IMR-90 (cell line): ENCODE results near the gene NPEPL1. TPM values are rescaled to one million over a fixed set of nuclear protein-coding genes. Genes with fewer than 3 reads are reported as not detected.

Experiments
- ATAC-seq: fragments of 200-7000 bp; cut with Tn5 transposase; 2 replicates; pipeline ENCODE4 v1.9.1; 2020; ENCODE audit warnings: low read depth, mild to moderate bottlenecking, moderate library complexity
- BruUV-seq: library from RNA; stranded (reverse); fragments of 400-500 nt; replicated peaks from 2 replicates; lab custom pipeline; 2021; lab: Mats Ljungman, UMichigan
- CTCF ChIA-PET: fragments of 300-600 bp; formaldehyde crosslinking; extraction: SDS; loops from one replicate; lab custom pipeline; 2021; ENCODE audit warnings: antibody characterized with exemption; lab: Yijun Ruan, JAX
- POLR2A ChIA-PET: fragments of 300-600 bp; sonication (Branson Sonifier 250); formaldehyde crosslinking; loops from one replicate; lab custom pipeline; 2022; ENCODE audit warnings: antibody characterized with exemption; ENCODE audit not compliant: unreplicated experiment; lab: Charles Lee
- DNase-seq: peaks from one replicate; pipeline ENCODE4 v3.0.0; 2013
- H2AFZ ChIP-seq: replicated peaks from 2 replicates; pipeline ENCODE3; 2013; ENCODE audit warnings: low read length, mild to moderate bottlenecking; ENCODE audit not compliant: poor library complexity
- H2AK5ac ChIP-seq: 2 replicates; pipeline ENCODE4 v1.6.1; 2013; ENCODE audit warnings: low read depth, low read length, inconsistent platforms
- H2AK9ac ChIP-seq: replicated peaks from 2 replicates; pipeline ENCODE3; 2013; ENCODE audit warnings: mild to moderate bottlenecking, low read depth, low read length, moderate library complexity; ENCODE audit not compliant: poor library complexity
- H2BK120ac ChIP-seq: 2 replicates; pipeline ENCODE4 v1.6.1; 2013; ENCODE audit warnings: low read depth, low read length, inconsistent platforms
- H2BK15ac ChIP-seq: 3 replicates; pipeline ENCODE4 v1.6.1; 2013; ENCODE audit warnings: low read depth, low read length, inconsistent platforms
- H2BK20ac ChIP-seq: 2 replicates; pipeline ENCODE4 v1.6.1; 2013; ENCODE audit warnings: low read depth, mild to moderate bottlenecking, inconsistent platforms, low read length, moderate library complexity
- H2BK5ac ChIP-seq: 2 replicates; pipeline ENCODE4 v1.6.1; 2013; ENCODE audit warnings: mild to moderate bottlenecking, low read depth, low read length, inconsistent platforms; ENCODE audit not compliant: poor library complexity, severe bottlenecking
- H3K14ac ChIP-seq: replicated peaks from 2 replicates; pipeline ENCODE4 v1.6.1; 2013; ENCODE audit warnings: low read depth, low read length, inconsistent platforms
- H3K18ac ChIP-seq: 2 replicates; pipeline ENCODE4 v1.6.1; 2013; ENCODE audit warnings: low read depth, low read length, control low read depth
- H3K23ac ChIP-seq: 2 replicates; pipeline ENCODE4 v1.6.1; 2013; ENCODE audit warnings: low read depth, low read length, inconsistent platforms
- H3K27ac ChIP-seq: 2 replicates; pipeline ENCODE4 v1.5.1; 2013; ENCODE audit warnings: mild to moderate bottlenecking, control low read depth, low read length; ENCODE audit not compliant: insufficient read depth
- H3K27me3 ChIP-seq: 2 replicates; pipeline ENCODE4 v1.6.1; 2013; ENCODE audit warnings: low read length; ENCODE audit not compliant: control insufficient read depth, insufficient read depth
- H3K36me3 ChIP-seq: 2 replicates; pipeline ENCODE4 v1.6.1; 2013; ENCODE audit warnings: low read length, mixed read lengths; ENCODE audit not compliant: control insufficient read depth, insufficient read depth
- H3K4ac ChIP-seq: 2 replicates; pipeline ENCODE4 v1.6.1; 2013; ENCODE audit warnings: low read depth, low read length, inconsistent platforms
- H3K4me1 ChIP-seq: 2 replicates; pipeline ENCODE4 v1.6.1; 2013; ENCODE audit warnings: low read length, mixed read lengths; ENCODE audit not compliant: control insufficient read depth, insufficient read depth
- H3K4me2 ChIP-seq: 2 replicates; pipeline ENCODE4 v1.6.1; 2013; ENCODE audit warnings: low read depth, mild to moderate bottlenecking, control low read depth, low read length, moderate library complexity
- H3K4me3 ChIP-seq: 2 replicates; pipeline ENCODE4 v1.5.1; 2013; ENCODE audit warnings: low read depth, mild to moderate bottlenecking, control low read depth, low read length, moderate library complexity; ENCODE audit not compliant: insufficient read depth
- H3K56ac ChIP-seq: 2 replicates; pipeline ENCODE4 v1.6.1; 2013; ENCODE audit warnings: low read length, inconsistent platforms; ENCODE audit not compliant: insufficient read depth; ENCODE audit errors: extremely low read depth
- H3K79me1 ChIP-seq, 2 experiments: 2 replicates each; pipeline ENCODE4 v1.6.1; 2013; ENCODE audit warnings: low read length in 2 of 2, inconsistent platforms in 1 of 2, low read depth in 1 of 2
- H3K9ac ChIP-seq: 2 replicates; pipeline ENCODE4 v1.6.1; 2013; ENCODE audit warnings: low read depth, low read length, control low read depth
- H3K9me1 ChIP-seq: 2 replicates; pipeline ENCODE4 v1.6.1; 2013; ENCODE audit warnings: low read length, inconsistent platforms; ENCODE audit not compliant: insufficient read depth
- H3K9me3 ChIP-seq: 2 replicates; pipeline ENCODE4 v1.6.1; 2013; ENCODE audit warnings: low read length; ENCODE audit not compliant: control insufficient read depth, insufficient read depth
- H4K20me1 ChIP-seq: 2 replicates; pipeline ENCODE4 v1.6.1; 2013; ENCODE audit warnings: low read length, inconsistent platforms; ENCODE audit not compliant: insufficient read depth
- H4K5ac ChIP-seq: 2 replicates; pipeline ENCODE4 v1.6.1; 2013; ENCODE audit warnings: mild to moderate bottlenecking, low read depth, low read length, control low read depth
- H4K8ac ChIP-seq, 2 experiments: 2 replicates each; pipeline ENCODE4 v1.6.1; 2013; ENCODE audit warnings: low read depth in 2 of 2, low read length in 2 of 2, control low read depth in 1 of 2, inconsistent platforms in 1 of 2
- H4K91ac ChIP-seq: 2 replicates; pipeline ENCODE4 v1.6.1; 2013; ENCODE audit warnings: low read depth, low read length, inconsistent platforms; ENCODE audit not compliant: insufficient read depth
- MAFK ChIP-seq: IDR thresholded peaks from 2 replicates; pipeline ENCODE4 v1.6.1; 2012; ENCODE audit warnings: low read depth, low read length, improper control_type of control experiment
- MAZ ChIP-seq: IDR thresholded peaks from 2 replicates; pipeline ENCODE4 v1.6.1; 2012; ENCODE audit warnings: low read depth, mild to moderate bottlenecking, low read length, improper control_type of control experiment, moderate library complexity, borderline replicate concordance
- RCOR1 ChIP-seq: IDR thresholded peaks from 2 replicates; pipeline ENCODE4 v1.6.1; 2012; ENCODE audit warnings: mild to moderate bottlenecking, low read length, improper control_type of control experiment; ENCODE audit not compliant: insufficient replicate concordance
- RFX5 ChIP-seq: IDR thresholded peaks from 2 replicates; pipeline ENCODE4 v1.8.0; 2012; ENCODE audit warnings: low read depth, mild to moderate bottlenecking, low read length, moderate library complexity
- WGBS, 2 experiments: methylation state at CpG; one replicate each; pipeline versions ENCODE4 v1.1.5 to v1.1.7; 2013; ENCODE audit warnings: missing lambda C conversion rate in 2 of 2; ENCODE audit not compliant: insufficient read length in 1 of 2; ENCODE audit errors: extremely low coverage in 2 of 2; 5-methylcytosine and 5-hydroxymethylcytosine counted together
- dilution Hi-C: fragments of 300-500 bp; cut with HindIII; formaldehyde crosslinking; loops from one replicate; pipeline ENCODE4 v1.14.3; 2018; ENCODE audit warnings: low sequenced_read_pairs; ENCODE audit not compliant: unreplicated experiment
- in situ Hi-C: fragments of 300-500 bp; cut with MboI; formaldehyde crosslinking; loops from 3 replicates; pipeline ENCODE4 v1.14.3; 2019; ENCODE audit warnings: low sequenced_read_pairs, inconsistent platforms, mixed read lengths
- intact Hi-C: fragments of 100-400 bp; cut with micrococcal nuclease; formaldehyde crosslinking; loops from 2 replicates; pipeline ENCODE4 v1.10.0; 2022
- polyA plus RNA-seq, 3 experiments: library from polyadenylated mRNA; depleted of rRNA; stranded (reverse); fragments of >200 nt; gene quantifications; 2 replicates each; pipeline ENCODE4 v1.2.3, GENCODE V29; 2012; ENCODE audit warnings: low replicate concordance in 1 of 3
- total RNA-seq: library from RNA; depleted of rRNA; stranded (reverse); fragments of >200 nt; gene quantifications from 2 replicates; pipeline ENCODE4 v1.2.3, GENCODE V29; 2012
- TF ChIP-seq, protein P1 (sequence below): conservative IDR thresholded peaks from 2 replicates; pipeline ENCODE4 v1.5.1; 2012; ENCODE audit warnings: mild to moderate bottlenecking, low read depth, low read length, improper control_type of control experiment

NPEPL1 gene
- total and polyA plus RNA-seq, 2 of the 4 experiments (the other 2 are of a cell fraction): 6.3 to 10.4 TPM

DNA sequence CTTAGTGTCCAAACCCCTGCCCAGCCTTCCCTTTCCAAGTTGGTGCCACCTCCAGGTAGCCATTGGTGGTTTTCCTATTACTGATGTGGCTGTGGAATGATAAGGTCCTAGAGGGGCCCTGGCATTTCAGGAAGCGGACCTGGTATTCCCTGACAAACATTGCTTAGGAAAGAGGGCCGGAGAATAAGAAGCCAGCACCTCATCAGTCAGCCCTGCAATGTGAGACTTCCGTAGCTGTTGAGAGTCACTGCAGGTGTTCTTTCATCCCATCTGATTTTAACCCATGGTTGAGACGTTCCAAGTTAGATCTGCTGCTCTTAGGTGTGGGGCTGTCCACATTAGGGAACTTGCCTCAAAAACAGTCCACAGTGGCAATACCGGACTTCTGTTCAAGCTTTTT is 14.8 kb upstream of the NPEPL1 start:
- Histone ChIP-seq H3K14ac (no peak overlapping the region), H2AK5ac (no peak overlapping the region), H4K5ac (no peak overlapping the region), H3K56ac (no peak overlapping the region), H3K23ac (no peak overlapping the region), H3K4me2 (no peak overlapping the region), H3K36me3 (peaks cover 46% of the 10 kb centered on the region), H3K18ac (no peak overlapping the region), H2AK9ac (no peak overlapping the region), H3K9ac (no peak overlapping the region), H2AFZ (no peak overlapping the region), H3K4me3 (no peak overlapping the region), H3K27ac (no peak overlapping the region), H2BK5ac (no peak overlapping the region), H3K4ac (no peak overlapping the region), H3K9me1 (peaks cover 14% of the 10 kb centered on the region), H3K9me3 (no peaks in the 10 kb centered on the region), H2BK20ac (no peak overlapping the region), H4K8ac (no peak overlapping the region), H3K4me1 (peaks cover 2% of the 10 kb centered on the region; the same call in 1 of the 2 replicates), H3K79me1 (peaks cover 12 to 36% of the 10 kb centered on the region in 2 experiments; a peak in 3 of 4 replicates), H4K91ac (no peak overlapping the region), H4K20me1 (no peaks in the 10 kb centered on the region; the same call in 1 of the 2 replicates), H3K27me3 (no peaks in the 10 kb centered on the region), H2BK120ac (no peak overlapping the region), H2BK15ac (no peak overlapping the region)
- BruUV-seq: no TSS peak
- ChIA-PET POLR2A (no interaction called here), CTCF (interaction anchor here (0.5 kb wide), 1 partner anchor 60 kb away, joined by 3 read pairs; no protein-coding TSS in a partner anchor)
- intact Hi-C loops: no loop called here
- ATAC-seq: no peak
- no peak for TF ChIP-seq RCOR1
- TF ChIP-seq RFX5: no peak
- no peak for TF ChIP-seq MAZ
- TF ChIP-seq MAFK: no peak
- TF ChIP-seq, protein P1, sequence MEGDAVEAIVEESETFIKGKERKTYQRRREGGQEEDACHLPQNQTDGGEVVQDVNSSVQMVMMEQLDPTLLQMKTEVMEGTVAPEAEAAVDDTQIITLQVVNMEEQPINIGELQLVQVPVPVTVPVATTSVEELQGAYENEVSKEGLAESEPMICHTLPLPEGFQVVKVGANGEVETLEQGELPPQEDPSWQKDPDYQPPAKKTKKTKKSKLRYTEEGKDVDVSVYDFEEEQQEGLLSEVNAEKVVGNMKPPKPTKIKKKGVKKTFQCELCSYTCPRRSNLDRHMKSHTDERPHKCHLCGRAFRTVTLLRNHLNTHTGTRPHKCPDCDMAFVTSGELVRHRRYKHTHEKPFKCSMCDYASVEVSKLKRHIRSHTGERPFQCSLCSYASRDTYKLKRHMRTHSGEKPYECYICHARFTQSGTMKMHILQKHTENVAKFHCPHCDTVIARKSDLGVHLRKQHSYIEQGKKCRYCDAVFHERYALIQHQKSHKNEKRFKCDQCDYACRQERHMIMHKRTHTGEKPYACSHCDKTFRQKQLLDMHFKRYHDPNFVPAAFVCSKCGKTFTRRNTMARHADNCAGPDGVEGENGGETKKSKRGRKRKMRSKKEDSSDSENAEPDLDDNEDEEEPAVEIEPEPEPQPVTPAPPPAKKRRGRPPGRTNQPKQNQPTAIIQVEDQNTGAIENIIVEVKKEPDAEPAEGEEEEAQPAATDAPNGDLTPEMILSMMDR: no peak
- WGBS, 2 experiments: 67% methylated on average over 3 of the region's 5 CpGs; no CpG with 5 or more reads in 1 of the 2 experiments
- dilution Hi-C loops: no loop called here
- in situ Hi-C loops: no loop called here
- DNase-seq: no peak
